MCF 10A (cell line): ENCODE measurements around the gene CORO2A. TPM values are rescaled to one million over a fixed set of nuclear protein-coding genes. Genes with fewer than 3 reads are reported as not detected.

Experiments
- BruUV-seq: library from RNA; stranded (reverse); fragments of 400-500 nt; replicated peaks from 2 replicates; lab custom pipeline; 2021; lab: Mats Ljungman, UMichigan
- CTCF ChIA-PET: fragments of 300-600 bp; sonication (Branson Sonifier 250); formaldehyde crosslinking; extraction: SDS; loops from one replicate; lab custom pipeline; 2021; ENCODE audit warnings: antibody characterized with exemption, inconsistent platforms; lab: Yijun Ruan, JAX
- POLR2A ChIA-PET: fragments of 300-600, 350-650 bp; sonication (Branson Sonifier 250); formaldehyde crosslinking; extraction: SDS; loops from one replicate; lab custom pipeline; 2020; ENCODE audit warnings: antibody characterized with exemption, inconsistent platforms; lab: Yijun Ruan, JAX
- DNase-seq: peaks from one replicate; pipeline ENCODE4 v3.0.0-alpha.2; 2018; ENCODE audit not compliant: unreplicated experiment
- H3K27ac Mint-ChIP-seq: one replicate; pipeline ENCODE4 v1.8.0; 2022; ENCODE audit warnings: mild to moderate bottlenecking, low read depth, mixed read lengths; ENCODE audit not compliant: unreplicated experiment
- H3K27me3 Mint-ChIP-seq: one replicate; pipeline ENCODE4 v1.8.0; 2022; ENCODE audit warnings: mixed read lengths; ENCODE audit not compliant: insufficient read depth, unreplicated experiment
- H3K36me3 Mint-ChIP-seq: one replicate; pipeline ENCODE4 v1.8.0; 2022; ENCODE audit warnings: mild to moderate bottlenecking, moderate library complexity, mixed read lengths; ENCODE audit not compliant: insufficient read depth, unreplicated experiment
- H3K4me1 Mint-ChIP-seq: one replicate; pipeline ENCODE4 v1.8.0; 2022; ENCODE audit warnings: mixed read lengths; ENCODE audit not compliant: insufficient read depth, unreplicated experiment
- H3K4me3 Mint-ChIP-seq: one replicate; pipeline ENCODE4 v1.8.0; 2022; ENCODE audit warnings: mild to moderate bottlenecking, moderate library complexity, mixed read lengths; ENCODE audit not compliant: unreplicated experiment
- H3K9me3 Mint-ChIP-seq: one replicate; pipeline ENCODE4 v1.8.0; 2022; ENCODE audit warnings: mixed read lengths; ENCODE audit not compliant: unreplicated experiment
- CTCF ChIP-seq: fragments of 200-600 bp; IDR thresholded peaks from one replicate; pipeline ENCODE4 v1.8.0; 2022; ENCODE audit warnings: antibody characterized with exemption, mild to moderate bottlenecking; ENCODE audit not compliant: unreplicated experiment
- intact Hi-C: fragments of 100-400 bp; cut with micrococcal nuclease; formaldehyde crosslinking; loops from 2 replicates; pipeline ENCODE4 v1.14.1; 2022
- total RNA-seq: library from RNA; stranded (reverse); gene quantifications from 2 replicates; pipeline ENCODE4 v1.2.3, GENCODE V29; 2022

CORO2A gene
- total RNA-seq, 1 experiment from 2014 or later, result 3.4 TPM

- DNase-seq, result no peak
- no TSS peak for BruUV-seq
- peak overlapping the region; percentile 77 for H3K27ac Mint-ChIP-seq
- H3K4me3 Mint-ChIP-seq, result no peak overlapping the region
- no peak for TF ChIP-seq CTCF
- intact Hi-C loops, result no loop called here
- H3K27me3 Mint-ChIP-seq, result no peaks in the 10 kb centered on the region
- CTCF ChIA-PET, result interaction anchor here (0.5 to 2.5 kb wide), 8 partner anchors 14 to 606 kb away, joined by 3 to 13 read pairs (median 5); no protein-coding TSS in a partner anchor
- H3K4me1 Mint-ChIP-seq, result peaks cover 13% of the 10 kb centered on the region
- POLR2A ChIA-PET, result interaction anchor here (3.4 to 5.3 kb wide), 3 partner anchors 12 to 34 kb away, joined by 12 to 91 read pairs (median 48); partner anchors contain the start of gene TBC1D2
- no peaks in the 10 kb centered on the region for H3K9me3 Mint-ChIP-seq
- peaks cover 75% of the 10 kb centered on the region for H3K36me3 Mint-ChIP-seq
Observed at GRCh38 chr9:98220911-98221310, 28.5 kb upstream of the CORO2A start.

- intact Hi-C loops, result no loop called here
- Mint-ChIP-seq H3K9me3 (no peaks in the 10 kb centered on the region), H3K36me3 (peaks cover 80% of the 10 kb centered on the region), H3K4me3 (no peak overlapping the region), H3K27ac (no peak overlapping the region), H3K4me1 (peaks cover 13% of the 10 kb centered on the region), H3K27me3 (no peaks in the 10 kb centered on the region)
- POLR2A ChIA-PET, result interaction anchor here (2.5 kb wide), 1 partner anchor 36 kb away, joined by 11 read pairs; the partner anchor contains the start of gene TBC1D2
- no TSS peak for BruUV-seq
- no peak for TF ChIP-seq CTCF
- CTCF ChIA-PET, result interaction anchor here (0.9 kb wide), 1 partner anchor 27 kb away, joined by 3 read pairs; no protein-coding TSS in a partner anchor
- DNase-seq, result no peak
Observed at GRCh38 chr9:98219794-98220370, 27.4 kb upstream of the CORO2A start.

GRCh38 chr9:98219364-98219716 lies 26.9 kb upstream of the CORO2A start:
- H3K9me3 Mint-ChIP-seq, result no peaks in the 10 kb centered on the region
- no peak overlapping the region for H3K4me3 Mint-ChIP-seq
- peaks cover 80% of the 10 kb centered on the region for H3K36me3 Mint-ChIP-seq
- no peak overlapping the region for H3K27ac Mint-ChIP-seq
- BruUV-seq, result no TSS peak
- ChIA-PET CTCF (interaction anchor here (0.6 to 0.9 kb wide), 2 partner anchors 26 to 56 kb away, joined by 3 read pairs; no protein-coding TSS in a partner anchor), POLR2A (interaction anchor here (0.7 to 2.5 kb wide), 3 partner anchors 12 to 73 kb away, joined by 3 to 11 read pairs (median 5); partner anchors contain the start of gene TBC1D2)
- TF ChIP-seq CTCF, result no peak
- DNase-seq, result no peak
- H3K4me1 Mint-ChIP-seq, result peaks cover 13% of the 10 kb centered on the region
- intact Hi-C loops, result no loop called here
- H3K27me3 Mint-ChIP-seq, result no peaks in the 10 kb centered on the region

GRCh38 chr9:98218562-98219363 lies 26.3 kb upstream of the CORO2A start:
- DNase-seq, result no peak
- CTCF ChIA-PET, result interaction anchor here (0.6 to 0.9 kb wide), 2 partner anchors 25 to 56 kb away, joined by 3 read pairs; no protein-coding TSS in a partner anchor
- H3K9me3 Mint-ChIP-seq, result no peaks in the 10 kb centered on the region
- H3K27ac Mint-ChIP-seq, result no peak overlapping the region
- no peak for TF ChIP-seq CTCF
- POLR2A ChIA-PET, result interaction anchor here (0.7 to 2.5 kb wide), 3 partner anchors 11 to 74 kb away, joined by 3 to 11 read pairs (median 5); partner anchors contain the start of gene TBC1D2
- H3K4me3 Mint-ChIP-seq, result no peak overlapping the region
- intact Hi-C loops, result no loop called here
- no peaks in the 10 kb centered on the region for H3K27me3 Mint-ChIP-seq
- H3K4me1 Mint-ChIP-seq, result peaks cover 13% of the 10 kb centered on the region
- H3K36me3 Mint-ChIP-seq, result peaks cover 80% of the 10 kb centered on the region
- BruUV-seq, result no TSS peak
